Activated T-cell treated with anti-CD3 and anti-CD28 coated beads for 24 hours (primary cell): ENCODE data around the gene ATAD1.

Experiments used
- DNase-seq: peaks from one replicate; pipeline ENCODE4 v3.0.0-alpha.2; 2020; ENCODE audit warnings: low read depth

Gene ATAD1

DNA sequence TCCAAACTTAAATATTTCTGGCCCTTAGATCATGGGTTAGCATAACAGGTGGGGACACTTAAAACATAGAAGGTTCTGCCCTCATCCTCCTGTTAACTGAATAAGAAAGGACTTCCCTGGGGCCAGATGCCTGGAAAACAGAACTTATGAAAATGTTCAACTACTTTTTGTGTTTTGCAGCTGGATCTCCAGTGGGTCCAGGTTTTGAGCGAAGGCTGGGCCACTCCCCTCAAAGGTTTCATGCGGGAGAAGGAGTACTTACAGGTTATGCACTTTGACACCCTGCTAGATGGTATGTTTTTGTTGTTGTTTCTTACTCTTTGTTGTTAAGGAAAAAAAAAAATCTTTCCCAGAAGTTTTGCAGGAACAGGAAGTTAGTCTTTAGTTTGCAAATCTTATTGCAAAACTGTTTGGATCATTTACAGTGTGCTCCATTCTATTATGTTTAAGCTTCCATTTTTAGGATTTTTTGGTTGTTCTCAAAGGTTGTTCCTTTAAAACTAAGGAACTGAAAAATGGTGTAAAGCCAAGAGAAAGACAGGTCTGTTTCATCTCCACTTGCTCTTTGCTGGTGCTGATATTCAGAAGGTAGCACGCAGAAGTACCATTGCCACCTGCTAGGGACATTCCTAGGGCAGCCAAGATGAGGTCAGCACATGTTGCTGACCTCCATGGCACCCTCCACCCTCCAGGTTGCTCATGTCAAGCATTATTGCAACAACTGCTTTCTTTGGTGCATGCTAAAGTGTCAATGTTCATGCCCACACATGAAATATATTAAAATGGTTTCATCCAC is 102.3 kb downstream of the ATAD1 start:
- DNase-seq = no peak

DNA sequence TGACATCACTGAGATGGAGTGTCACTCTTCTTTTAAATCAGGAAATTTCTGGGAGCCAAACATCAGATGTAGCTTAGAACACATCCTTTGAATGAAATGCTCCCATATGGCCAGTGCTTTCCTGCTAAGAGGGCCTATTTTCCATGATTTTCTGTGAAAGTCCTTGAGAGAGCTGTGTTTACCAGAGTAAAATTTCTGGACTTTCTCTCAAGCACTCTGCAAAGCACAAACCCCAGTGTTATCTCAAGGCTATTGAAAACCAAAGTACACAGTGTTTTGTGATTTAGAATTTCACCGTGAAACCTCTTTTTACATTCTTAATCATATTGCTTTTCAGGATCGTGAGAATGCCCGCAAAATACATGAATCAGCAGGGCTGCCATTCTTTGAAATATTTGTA is 104.3 kb downstream of the ATAD1 start:
- no peak for DNase-seq

DNA sequence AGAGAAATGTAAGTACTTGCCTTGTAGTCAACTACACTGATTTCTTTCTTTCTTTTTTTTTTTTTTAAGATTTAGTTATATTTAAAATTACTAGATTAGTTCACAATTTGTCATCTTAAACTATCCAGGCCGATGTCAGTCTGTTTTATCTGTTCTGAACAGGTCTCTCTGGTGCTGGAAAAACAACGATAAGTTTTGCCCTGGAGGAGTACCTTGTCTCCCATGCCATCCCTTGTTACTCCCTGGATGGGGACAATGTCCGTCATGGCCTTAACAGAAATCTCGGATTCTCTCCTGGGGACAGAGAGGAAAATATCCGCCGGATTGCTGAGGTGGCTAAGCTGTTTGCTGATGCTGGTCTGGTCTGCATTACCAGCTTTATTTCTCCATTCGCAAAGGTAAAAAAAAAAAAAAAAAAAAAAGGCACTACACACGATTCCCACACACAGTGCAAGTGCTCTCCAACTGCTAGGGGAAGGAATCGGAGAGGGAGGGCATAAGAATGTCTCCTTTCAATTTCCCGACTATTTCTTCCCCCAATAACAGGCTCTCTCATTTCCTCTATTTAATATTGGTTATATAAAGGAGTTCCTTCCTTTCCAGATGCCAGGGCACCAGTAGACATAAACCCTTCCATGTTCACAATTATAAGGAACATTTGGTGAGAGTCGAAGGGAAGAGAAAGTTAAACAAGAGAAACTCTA is 105.0 kb downstream of the ATAD1 start:
- DNase-seq = no peak

DNA sequence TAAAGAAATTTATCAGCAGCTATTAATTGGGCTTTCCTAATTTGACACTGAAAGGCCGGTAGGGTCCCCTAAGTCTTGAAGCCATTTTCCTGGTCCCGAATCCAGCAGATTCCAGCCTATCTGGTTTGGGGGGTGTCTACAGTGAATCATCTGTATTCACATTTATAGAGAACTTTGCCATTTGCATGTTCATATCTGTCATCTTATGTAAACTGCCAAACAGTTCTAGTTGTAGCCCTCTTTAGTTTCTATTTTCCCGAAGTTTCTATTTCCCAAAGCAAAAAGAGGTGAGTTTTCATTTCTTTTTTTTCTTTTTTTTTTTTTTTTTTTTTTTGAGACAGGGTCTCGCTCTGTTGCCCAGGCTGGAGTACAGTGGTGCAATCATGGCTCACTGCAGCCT is 110.8 kb downstream of the ATAD1 start:
- DNase-seq = no peak

DNA sequence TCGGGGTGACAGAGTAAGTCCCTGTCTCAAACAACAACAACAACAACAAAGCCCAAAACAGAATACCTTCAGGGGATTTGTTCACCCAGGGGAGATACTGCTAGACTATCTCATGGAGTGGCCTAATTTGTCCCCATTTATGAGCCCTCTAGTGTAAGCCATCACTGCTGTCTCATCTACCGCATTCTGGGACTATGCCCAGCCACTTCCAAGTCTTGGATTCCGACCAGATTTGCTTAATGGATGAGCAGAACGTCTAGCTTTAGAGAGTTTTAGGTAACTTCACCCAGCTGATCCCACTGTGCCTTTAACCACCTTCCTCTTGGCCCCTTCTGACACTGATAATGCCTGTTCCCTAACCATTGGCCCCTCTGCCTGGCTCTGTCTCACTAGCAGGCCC is 111.3 kb downstream of the ATAD1 start:
- DNase-seq = no peak

DNA sequence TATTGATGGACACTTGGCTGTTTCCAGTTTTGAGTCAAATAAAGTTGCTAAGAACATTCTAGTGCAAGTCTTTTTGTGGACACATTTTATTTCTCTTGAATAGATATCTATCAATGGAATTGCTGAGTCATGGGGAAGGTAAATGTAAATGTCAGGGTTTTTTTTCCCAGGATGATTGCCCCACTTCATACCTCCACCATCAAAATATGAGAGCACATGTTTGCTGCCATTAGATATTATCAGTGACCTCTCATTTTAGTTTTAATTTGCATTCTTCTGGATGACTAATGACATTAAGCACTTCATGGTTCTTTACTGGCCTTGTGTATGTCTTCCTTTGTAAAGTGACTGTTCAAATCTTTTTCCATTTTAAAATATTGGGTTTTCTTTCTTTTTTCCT is 112.7 kb downstream of the ATAD1 start:
- DNase-seq = no peak

DNA sequence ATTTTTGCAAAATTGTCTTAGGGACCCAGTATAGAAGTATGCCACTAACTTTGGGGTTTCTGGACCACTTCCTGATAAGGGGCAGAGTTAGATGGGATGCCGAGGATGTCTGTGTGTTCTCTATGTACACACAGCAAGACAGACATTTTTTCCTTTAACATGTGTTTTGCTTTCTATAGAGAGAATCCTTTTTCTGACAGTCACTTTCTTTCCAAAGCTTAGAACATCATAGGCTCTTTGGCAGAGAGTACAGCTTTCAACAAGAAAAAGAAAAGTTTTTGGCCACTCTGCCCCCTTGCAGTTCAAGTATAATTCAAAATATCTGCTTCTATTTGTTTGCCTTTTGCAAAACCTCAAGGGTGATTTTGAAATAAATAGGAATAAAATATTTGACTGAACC is 114.3 kb downstream of the ATAD1 start:
- DNase-seq = no peak

DNA sequence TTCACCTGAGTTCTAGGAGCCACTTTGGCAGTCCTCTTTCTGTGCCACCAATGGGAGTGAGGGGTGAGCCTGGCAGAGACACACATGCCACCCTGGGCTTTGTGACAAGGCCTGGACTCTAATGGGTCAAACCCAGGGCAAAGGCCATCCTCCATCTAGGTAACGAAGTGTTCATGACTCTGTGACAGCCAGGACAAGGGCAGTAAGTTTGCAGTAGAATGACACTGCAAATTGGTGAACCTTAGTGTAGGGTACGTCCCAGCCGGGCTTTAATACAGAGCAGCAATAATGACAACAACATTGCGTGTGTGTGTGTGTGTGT is 115.1 kb downstream of the ATAD1 start:
- no peak for DNase-seq

DNA sequence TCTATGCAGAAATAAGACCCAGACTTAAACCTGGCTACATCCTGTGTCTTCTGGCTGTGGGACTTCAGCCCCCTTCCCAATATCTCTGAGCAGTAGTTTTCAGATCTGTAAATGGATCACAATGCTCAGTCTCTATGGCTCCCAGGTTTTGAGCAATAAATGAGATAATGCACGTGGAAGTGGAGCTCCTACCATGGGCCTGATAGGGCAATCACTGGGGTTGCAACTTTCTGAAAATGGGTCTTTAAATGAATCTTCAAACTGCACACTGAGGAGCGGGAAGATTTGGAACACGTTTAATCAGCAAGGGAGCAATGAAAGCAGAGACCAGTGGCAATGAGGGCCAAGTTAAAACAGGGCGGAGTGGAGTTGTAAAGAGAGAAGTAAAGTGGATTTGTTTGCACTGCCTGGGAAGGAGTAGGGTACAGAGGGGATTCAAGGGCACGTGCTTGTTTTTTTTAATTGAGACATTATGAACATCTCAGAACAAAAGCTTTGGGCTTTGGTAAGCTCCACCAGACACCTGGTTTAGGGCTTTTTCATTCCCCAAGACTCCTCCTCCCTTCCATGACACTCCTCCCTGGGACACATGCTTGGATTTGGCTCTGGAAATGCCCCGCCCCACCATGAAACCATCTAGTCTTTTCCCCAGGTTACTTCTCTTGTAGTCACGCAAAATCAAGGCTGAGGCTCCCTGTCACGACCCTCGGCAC is 115.6 kb downstream of the ATAD1 start:
- DNase-seq = no peak
